ENCODE measurements around the gene MICU1.

MICU1 gene

DNA sequence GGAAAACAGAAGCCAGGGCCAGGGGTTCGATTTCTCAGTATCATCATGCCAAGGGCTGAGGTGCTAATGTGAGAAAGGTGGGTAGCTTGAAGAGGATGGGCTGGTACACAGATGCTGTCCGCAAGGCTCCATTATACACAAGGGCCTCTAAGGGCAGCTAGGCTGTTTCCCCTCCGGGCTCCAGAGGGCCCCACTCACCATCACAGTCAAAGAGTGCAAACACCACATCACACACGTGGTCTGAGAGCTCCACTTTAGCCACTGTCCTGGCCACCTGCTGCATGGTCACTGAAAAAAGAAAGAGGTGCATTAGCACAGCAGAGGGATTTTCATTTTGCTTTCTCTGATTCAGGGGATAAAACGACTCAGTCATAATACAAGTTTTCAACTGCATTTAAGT lies 250.3 kb downstream of the MICU1 start:
- Histone ChIP-seq H3K27me3 (ENCODE audit: control insufficient read depth in 1 of 2, insufficient read depth in 2 of 2, low read length in 2 of 2) (no peaks in the 10 kb centered on the region), H3K36me3 (ENCODE audit: control insufficient read depth in 1 of 2, insufficient read depth in 2 of 2, low read length in 2 of 2) (peaks cover 6 to 15% of the 10 kb centered on the region in 2 donors), H3K27ac (ENCODE audit: low read depth, low read length) (no peak overlapping the region), H3K4me3 (ENCODE audit: low read depth in 1 of 2, low read length in 2 of 2) (no peak overlapping the region), H3K9ac (ENCODE audit: low read depth in 1 of 2, low read length in 2 of 2) (no peak overlapping the region), H3K9me3 (ENCODE audit: control insufficient read depth in 1 of 2, low read length in 2 of 2) (no peaks in the 10 kb centered on the region), H3K4me1 (ENCODE audit: control insufficient read depth in 1 of 2, insufficient read depth in 2 of 2, low read length in 2 of 2) (no peaks in the 10 kb centered on the region)

DNA sequence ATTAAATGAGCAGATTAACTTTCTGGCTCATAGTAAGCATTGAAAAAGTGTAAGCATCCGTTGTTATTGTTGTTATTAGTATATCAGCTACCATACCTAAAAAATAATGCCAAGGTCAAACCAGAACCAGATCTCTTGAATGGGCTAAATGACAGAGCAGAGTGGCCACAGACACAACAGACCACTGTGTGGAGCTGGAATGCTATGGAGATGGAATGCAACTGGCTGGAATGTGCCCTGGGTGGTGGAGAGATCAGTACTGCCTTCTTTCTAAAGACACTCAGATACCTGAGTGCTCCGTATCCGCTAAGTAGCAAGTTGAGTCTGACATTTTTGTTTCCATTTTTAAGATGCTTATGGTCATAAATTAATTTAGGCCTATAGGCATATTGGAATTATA lies 250.7 kb downstream of the MICU1 start:
- Histone ChIP-seq H3K9me3 (ENCODE audit: control insufficient read depth in 1 of 2, low read length in 2 of 2) (no peaks in the 10 kb centered on the region), H3K4me3 (ENCODE audit: low read depth in 1 of 2, low read length in 2 of 2) (no peak overlapping the region), H3K9ac (ENCODE audit: low read depth in 1 of 2, low read length in 2 of 2) (no peak overlapping the region), H3K27me3 (ENCODE audit: control insufficient read depth in 1 of 2, insufficient read depth in 2 of 2, low read length in 2 of 2) (no peaks in the 10 kb centered on the region), H3K36me3 (ENCODE audit: control insufficient read depth in 1 of 2, insufficient read depth in 2 of 2, low read length in 2 of 2) (peaks cover 6 to 15% of the 10 kb centered on the region in 2 donors), H3K4me1 (ENCODE audit: control insufficient read depth in 1 of 2, insufficient read depth in 2 of 2, low read length in 2 of 2) (no peaks in the 10 kb centered on the region), H3K27ac (ENCODE audit: low read depth, low read length) (no peak overlapping the region)

DNA sequence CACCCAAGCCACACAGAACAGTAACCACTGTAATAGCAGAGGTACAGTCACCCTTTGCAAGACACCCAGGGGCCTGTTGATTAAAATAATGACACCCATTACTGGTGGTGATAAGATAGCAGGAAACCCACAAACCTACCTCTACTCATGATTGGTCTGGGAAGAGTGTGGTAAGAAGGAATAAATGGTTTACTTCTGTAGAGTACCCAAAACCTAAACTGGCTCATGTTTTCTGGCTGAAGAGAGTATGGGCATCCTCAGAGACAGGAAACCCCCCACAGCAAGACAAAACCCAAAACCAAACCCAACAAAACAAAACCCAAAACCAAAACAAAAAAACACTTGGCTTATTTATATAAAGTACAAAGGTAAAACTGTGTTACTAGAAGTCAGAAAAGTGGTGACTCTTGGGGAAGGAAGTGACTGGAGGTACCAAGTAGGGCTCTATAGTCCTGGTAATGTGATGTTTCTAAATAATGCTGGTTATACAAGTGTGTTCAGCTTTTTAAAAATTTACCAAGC lies 255.6 kb downstream of the MICU1 start:
- no peaks in the 10 kb centered on the region for H3K9me3 ChIP-seq (ENCODE audit: control insufficient read depth in 1 of 2, low read length in 2 of 2)
- H3K9ac ChIP-seq (ENCODE audit: low read depth in 1 of 2, low read length in 2 of 2) = no peak overlapping the region
- H3K4me1 ChIP-seq (ENCODE audit: control insufficient read depth in 1 of 2, insufficient read depth in 2 of 2, low read length in 2 of 2) = no peaks in the 10 kb centered on the region
- no peak overlapping the region for H3K4me3 ChIP-seq (ENCODE audit: low read depth in 1 of 2, low read length in 2 of 2)
- no peaks in the 10 kb centered on the region for H3K27me3 ChIP-seq (ENCODE audit: control insufficient read depth in 1 of 2, insufficient read depth in 2 of 2, low read length in 2 of 2)
- H3K27ac ChIP-seq (ENCODE audit: low read depth, low read length) = no peak overlapping the region
- peaks cover 2 to 31% of the 10 kb centered on the region in 2 donors for H3K36me3 ChIP-seq (ENCODE audit: control insufficient read depth in 1 of 2, insufficient read depth in 2 of 2, low read length in 2 of 2)

DNA sequence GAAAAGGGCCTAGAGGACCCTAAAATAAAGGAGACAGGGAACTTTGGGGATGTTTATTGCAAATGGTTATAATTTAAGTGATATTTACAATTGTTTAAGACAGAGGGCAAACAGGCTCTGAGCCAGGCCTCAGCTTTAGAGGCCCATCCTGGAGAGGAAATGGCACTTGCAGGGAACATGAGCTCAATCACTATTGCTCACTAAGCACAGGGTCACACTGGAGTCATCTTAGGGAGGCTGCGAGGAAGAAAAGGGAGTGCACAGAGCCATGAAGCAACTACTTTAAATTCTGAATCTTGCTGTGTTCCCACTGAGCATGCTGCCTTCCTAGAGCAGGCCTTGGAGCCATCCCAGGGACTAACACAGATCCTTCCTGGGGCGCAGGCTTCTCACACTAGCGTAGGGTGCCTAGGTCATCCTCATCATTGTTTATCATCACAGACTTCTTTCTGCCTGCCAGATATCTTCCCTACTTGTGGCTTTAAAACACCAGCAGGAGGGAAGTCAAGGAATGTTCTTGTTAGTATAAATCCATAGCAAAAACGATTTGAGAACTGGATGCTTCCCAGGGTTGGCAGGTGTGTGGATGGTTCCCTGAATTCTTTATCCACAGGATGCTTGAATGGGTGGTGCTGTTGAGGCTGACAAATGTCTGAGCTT lies 258.4 kb downstream of the MICU1 start:
- Histone ChIP-seq H3K36me3 (ENCODE audit: control insufficient read depth in 1 of 2, insufficient read depth in 2 of 2, low read length in 2 of 2) (peaks cover 0 to 27% of the 10 kb centered on the region in 2 donors), H3K4me1 (ENCODE audit: control insufficient read depth in 1 of 2, insufficient read depth in 2 of 2, low read length in 2 of 2) (peaks cover 5 to 10% of the 10 kb centered on the region in 2 donors), H3K9me3 (ENCODE audit: control insufficient read depth in 1 of 2, low read length in 2 of 2) (no peaks in the 10 kb centered on the region), H3K27me3 (ENCODE audit: control insufficient read depth in 1 of 2, insufficient read depth in 2 of 2, low read length in 2 of 2) (no peaks in the 10 kb centered on the region), H3K4me3 (ENCODE audit: low read depth in 1 of 2, low read length in 2 of 2) (no peak overlapping the region), H3K27ac (ENCODE audit: low read depth, low read length) (no peak overlapping the region), H3K9ac (ENCODE audit: low read depth in 1 of 2, low read length in 2 of 2) (no peak overlapping the region)

DNA sequence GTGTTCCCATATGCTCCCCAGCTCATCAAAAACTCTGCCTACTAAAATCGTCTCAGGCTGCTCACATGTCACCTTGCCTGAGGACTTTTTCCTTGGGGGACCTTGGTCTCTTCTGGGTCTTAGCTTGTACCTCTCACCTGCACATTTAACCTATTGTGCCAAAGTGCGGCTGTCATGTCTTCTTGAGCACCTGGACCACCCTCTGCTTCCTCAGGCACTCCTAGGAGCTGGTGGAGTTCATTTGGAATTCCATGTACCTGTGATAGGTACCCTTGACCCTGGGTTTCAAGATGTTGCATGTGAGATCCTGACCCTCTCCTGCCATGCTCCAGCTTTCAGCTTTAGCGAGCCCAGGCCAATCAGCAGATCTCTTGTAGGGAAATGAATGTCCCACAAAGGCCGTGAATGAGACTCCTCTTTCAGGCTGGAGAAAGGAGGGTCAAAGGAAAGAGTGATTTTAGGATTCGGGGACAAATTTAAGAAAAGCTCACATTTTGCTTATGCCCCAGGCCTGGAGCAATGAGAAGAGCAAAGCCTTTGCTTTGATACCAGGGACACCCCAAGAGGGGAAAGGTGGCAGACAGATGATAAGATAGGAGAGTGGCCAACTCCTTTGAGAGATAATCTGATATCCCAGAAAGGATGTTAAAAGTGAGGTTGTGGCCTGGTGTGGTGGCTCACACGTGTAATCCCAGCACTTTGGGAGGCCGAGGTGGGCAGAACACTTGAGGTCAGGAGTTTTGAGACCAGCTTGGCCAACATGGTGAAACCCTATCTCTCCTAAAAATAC lies 260.6 kb downstream of the MICU1 start:
- Histone ChIP-seq H3K4me3 (ENCODE audit: low read depth in 1 of 2, low read length in 2 of 2) (no peak overlapping the region), H3K9me3 (ENCODE audit: control insufficient read depth in 1 of 2, low read length in 2 of 2) (no peaks in the 10 kb centered on the region), H3K4me1 (ENCODE audit: control insufficient read depth in 1 of 2, insufficient read depth in 2 of 2, low read length in 2 of 2) (peaks cover 5 to 10% of the 10 kb centered on the region in 2 donors), H3K27ac (ENCODE audit: low read depth, low read length) (no peak overlapping the region), H3K27me3 (ENCODE audit: control insufficient read depth in 1 of 2, insufficient read depth in 2 of 2, low read length in 2 of 2) (no peaks in the 10 kb centered on the region), H3K36me3 (ENCODE audit: control insufficient read depth in 1 of 2, insufficient read depth in 2 of 2, low read length in 2 of 2) (peaks cover 0 to 24% of the 10 kb centered on the region in 2 donors), H3K9ac (ENCODE audit: low read depth in 1 of 2, low read length in 2 of 2) (no peak overlapping the region)

DNA sequence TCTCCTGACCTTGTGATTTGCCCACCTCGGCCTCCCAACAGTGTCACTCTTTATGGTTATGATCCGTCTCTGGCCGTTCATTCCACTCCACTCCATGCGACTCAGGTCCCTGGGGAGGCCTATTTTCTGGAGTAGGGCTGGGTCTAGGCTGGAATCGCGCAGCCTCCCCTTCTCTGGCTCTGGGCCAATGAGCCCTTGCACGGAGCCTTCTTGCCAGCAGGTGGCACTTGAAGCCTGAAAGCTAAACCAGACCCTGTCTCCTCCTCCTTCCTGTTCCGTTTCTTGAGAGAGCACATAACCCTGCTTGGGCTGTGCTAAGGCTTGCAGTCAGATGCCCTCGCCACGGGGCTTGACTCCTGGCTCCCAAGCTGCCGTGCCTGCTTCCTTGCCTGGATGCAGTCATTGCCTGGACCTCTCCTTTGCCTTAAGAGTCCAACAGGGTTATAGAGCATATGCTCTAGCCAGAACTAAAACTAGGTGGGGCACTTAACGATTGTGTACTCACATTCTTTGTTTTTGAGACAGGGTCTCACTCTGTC lies 261.6 kb downstream of the MICU1 start:
- Histone ChIP-seq H3K4me3 (ENCODE audit: low read depth in 1 of 2, low read length in 2 of 2) (peak overlapping the region; percentile 17 to 62), H3K9me3 (ENCODE audit: control insufficient read depth in 1 of 2, low read length in 2 of 2) (no peaks in the 10 kb centered on the region), H3K27me3 (ENCODE audit: control insufficient read depth in 1 of 2, insufficient read depth in 2 of 2, low read length in 2 of 2) (no peaks in the 10 kb centered on the region), H3K27ac (ENCODE audit: low read depth, low read length) (no peak overlapping the region), H3K4me1 (ENCODE audit: control insufficient read depth in 1 of 2, insufficient read depth in 2 of 2, low read length in 2 of 2) (peaks cover 5 to 10% of the 10 kb centered on the region in 2 donors), H3K36me3 (ENCODE audit: control insufficient read depth in 1 of 2, insufficient read depth in 2 of 2, low read length in 2 of 2) (peaks cover 0 to 24% of the 10 kb centered on the region in 2 donors), H3K9ac (ENCODE audit: low read depth in 1 of 2, low read length in 2 of 2) (peak overlapping the region; percentile 11 to 47)

DNA sequence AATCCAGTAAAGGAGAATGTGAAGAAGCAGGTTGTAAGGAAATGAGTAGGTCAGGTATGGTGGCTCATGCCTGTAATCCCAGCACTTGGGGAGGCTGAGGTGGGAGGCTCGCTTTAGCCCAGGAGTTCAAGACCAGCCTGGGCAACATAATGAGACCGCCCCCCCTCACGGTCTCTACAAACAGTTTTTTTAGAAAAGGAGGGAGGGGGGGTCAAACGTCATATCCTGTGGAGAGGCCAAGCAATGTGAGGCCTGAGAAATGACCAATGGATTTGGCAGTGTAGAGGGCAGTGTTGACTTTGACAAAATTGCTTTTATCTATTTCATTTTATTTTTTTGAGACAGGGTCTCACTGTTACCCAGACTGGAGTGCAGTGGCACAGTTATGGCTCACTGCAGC lies 268.9 kb downstream of the MICU1 start:
- H3K36me3 ChIP-seq (ENCODE audit: control insufficient read depth in 1 of 2, insufficient read depth in 2 of 2, low read length in 2 of 2) = peaks cover 2 to 3% of the 10 kb centered on the region in 2 donors
- H3K4me1 ChIP-seq (ENCODE audit: control insufficient read depth in 1 of 2, insufficient read depth in 2 of 2, low read length in 2 of 2) = peaks cover 12 to 20% of the 10 kb centered on the region in 2 donors
- H3K9ac ChIP-seq (ENCODE audit: low read depth in 1 of 2, low read length in 2 of 2) = no peak overlapping the region
- H3K9me3 ChIP-seq (ENCODE audit: control insufficient read depth in 1 of 2, low read length in 2 of 2) = no peaks in the 10 kb centered on the region
- H3K27ac ChIP-seq (ENCODE audit: low read depth, low read length) = no peak overlapping the region
- no peak overlapping the region for H3K4me3 ChIP-seq (ENCODE audit: low read depth in 1 of 2, low read length in 2 of 2)
- no peaks in the 10 kb centered on the region for H3K27me3 ChIP-seq (ENCODE audit: control insufficient read depth in 1 of 2, insufficient read depth in 2 of 2, low read length in 2 of 2)

DNA sequence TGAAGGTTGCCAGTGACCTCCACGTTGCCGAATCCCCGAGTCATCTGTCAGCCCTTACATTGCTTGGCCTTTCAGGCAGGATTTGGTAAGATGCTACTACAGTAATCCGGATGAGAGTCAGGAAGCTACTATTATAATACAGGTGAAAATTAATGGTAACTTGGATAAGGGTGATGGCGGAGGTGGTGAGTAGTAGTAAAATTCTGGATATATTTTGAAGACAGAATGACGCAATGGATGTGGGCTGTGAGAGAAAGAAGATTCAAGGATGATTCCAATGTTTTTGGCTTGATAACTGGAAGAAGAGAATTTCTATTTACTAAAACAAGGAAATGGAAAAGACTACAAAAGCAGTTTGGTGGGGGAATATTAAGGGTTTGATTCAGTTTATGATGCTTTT lies 269.8 kb downstream of the MICU1 start:
- H3K4me1 ChIP-seq (ENCODE audit: control insufficient read depth in 1 of 2, insufficient read depth in 2 of 2, low read length in 2 of 2) = peaks cover 12 to 20% of the 10 kb centered on the region in 2 donors
- H3K27me3 ChIP-seq (ENCODE audit: control insufficient read depth in 1 of 2, insufficient read depth in 2 of 2, low read length in 2 of 2) = no peaks in the 10 kb centered on the region
- no peak overlapping the region for H3K4me3 ChIP-seq (ENCODE audit: low read depth in 1 of 2, low read length in 2 of 2)
- no peak overlapping the region for H3K9ac ChIP-seq (ENCODE audit: low read depth in 1 of 2, low read length in 2 of 2)
- no peak overlapping the region for H3K27ac ChIP-seq (ENCODE audit: low read depth, low read length)
- H3K9me3 ChIP-seq (ENCODE audit: control insufficient read depth in 1 of 2, low read length in 2 of 2) = no peaks in the 10 kb centered on the region
- peaks cover 3 to 9% of the 10 kb centered on the region in 2 donors for H3K36me3 ChIP-seq (ENCODE audit: control insufficient read depth in 1 of 2, insufficient read depth in 2 of 2, low read length in 2 of 2)

DNA sequence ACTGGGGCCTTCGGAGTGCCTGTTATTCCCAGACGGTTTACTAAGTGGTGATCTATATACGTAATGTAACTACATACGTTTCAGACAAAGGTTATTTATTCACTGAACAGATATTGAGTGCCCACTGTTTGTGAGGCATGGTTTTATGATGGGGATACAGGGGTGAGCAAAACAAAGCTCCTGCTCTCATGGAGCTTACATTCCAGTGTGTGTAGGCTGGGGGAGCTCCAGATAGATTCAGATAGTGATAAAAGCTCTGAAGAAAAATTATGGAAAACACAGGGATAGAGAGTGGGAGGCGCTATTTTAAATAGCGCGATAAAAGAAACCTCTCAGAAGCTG lies 270.7 kb downstream of the MICU1 start:
- H3K27me3 ChIP-seq (ENCODE audit: control insufficient read depth in 1 of 2, insufficient read depth in 2 of 2, low read length in 2 of 2) = no peaks in the 10 kb centered on the region
- peak overlapping the region; percentile 98 for H3K27ac ChIP-seq (ENCODE audit: low read depth, low read length)
- H3K4me1 ChIP-seq (ENCODE audit: control insufficient read depth in 1 of 2, insufficient read depth in 2 of 2, low read length in 2 of 2) = peaks cover 12 to 20% of the 10 kb centered on the region in 2 donors
- peaks cover 3 to 16% of the 10 kb centered on the region in 2 donors for H3K36me3 ChIP-seq (ENCODE audit: control insufficient read depth in 1 of 2, insufficient read depth in 2 of 2, low read length in 2 of 2)
- H3K4me3 ChIP-seq (ENCODE audit: low read depth in 1 of 2, low read length in 2 of 2) = peak overlapping the region; percentile 88 to 98
- peak overlapping the region; percentile 91 to 99 for H3K9ac ChIP-seq (ENCODE audit: low read depth in 1 of 2, low read length in 2 of 2)
- no peaks in the 10 kb centered on the region for H3K9me3 ChIP-seq (ENCODE audit: control insufficient read depth in 1 of 2, low read length in 2 of 2)
